ENCODE results near the gene ARPC5.

DNA sequence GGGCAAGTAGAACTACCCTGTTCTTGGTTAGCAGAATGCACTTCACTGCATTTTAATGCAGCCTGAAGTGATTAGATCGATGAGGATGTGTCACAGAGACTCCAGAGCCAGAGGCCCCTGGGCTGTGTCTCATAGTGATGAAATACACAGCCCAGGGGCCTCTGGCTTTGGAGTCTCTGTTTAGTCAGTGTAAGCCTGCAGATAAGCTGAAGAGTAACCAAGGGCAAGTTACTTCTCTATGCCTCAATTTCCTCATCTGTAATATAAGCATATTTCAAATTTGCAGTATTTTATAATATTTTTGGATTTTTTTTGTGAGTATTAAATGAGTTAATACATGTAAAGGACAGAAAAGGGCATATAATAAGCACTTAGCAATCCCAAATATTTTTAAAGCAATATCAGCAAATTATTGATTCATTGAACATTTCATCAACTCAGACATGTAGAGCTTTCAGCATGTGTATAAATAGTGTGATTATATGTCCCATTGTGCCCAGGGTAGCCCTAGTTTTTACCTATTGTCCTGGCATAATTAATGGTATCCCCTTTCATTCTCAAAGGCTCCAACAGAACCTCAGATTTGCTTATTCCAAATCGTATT lies 41.1 kb upstream of the ARPC5 start:
- TF ChIP-seq, protein P1, sequence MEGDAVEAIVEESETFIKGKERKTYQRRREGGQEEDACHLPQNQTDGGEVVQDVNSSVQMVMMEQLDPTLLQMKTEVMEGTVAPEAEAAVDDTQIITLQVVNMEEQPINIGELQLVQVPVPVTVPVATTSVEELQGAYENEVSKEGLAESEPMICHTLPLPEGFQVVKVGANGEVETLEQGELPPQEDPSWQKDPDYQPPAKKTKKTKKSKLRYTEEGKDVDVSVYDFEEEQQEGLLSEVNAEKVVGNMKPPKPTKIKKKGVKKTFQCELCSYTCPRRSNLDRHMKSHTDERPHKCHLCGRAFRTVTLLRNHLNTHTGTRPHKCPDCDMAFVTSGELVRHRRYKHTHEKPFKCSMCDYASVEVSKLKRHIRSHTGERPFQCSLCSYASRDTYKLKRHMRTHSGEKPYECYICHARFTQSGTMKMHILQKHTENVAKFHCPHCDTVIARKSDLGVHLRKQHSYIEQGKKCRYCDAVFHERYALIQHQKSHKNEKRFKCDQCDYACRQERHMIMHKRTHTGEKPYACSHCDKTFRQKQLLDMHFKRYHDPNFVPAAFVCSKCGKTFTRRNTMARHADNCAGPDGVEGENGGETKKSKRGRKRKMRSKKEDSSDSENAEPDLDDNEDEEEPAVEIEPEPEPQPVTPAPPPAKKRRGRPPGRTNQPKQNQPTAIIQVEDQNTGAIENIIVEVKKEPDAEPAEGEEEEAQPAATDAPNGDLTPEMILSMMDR (IDR thresholded peaks at IDR 0.05; ENCODE audit: low read depth, low read length, poor library complexity, severe bottlenecking), result no peak
- no peak for TF ChIP-seq EZH2phosphoT487 (IDR thresholded peaks at IDR 0.05; ENCODE audit: borderline replicate concordance, low read length)

All from DOHH2 (cell line).